ENCODE measurements around the gene SLC17A6.

DNA sequence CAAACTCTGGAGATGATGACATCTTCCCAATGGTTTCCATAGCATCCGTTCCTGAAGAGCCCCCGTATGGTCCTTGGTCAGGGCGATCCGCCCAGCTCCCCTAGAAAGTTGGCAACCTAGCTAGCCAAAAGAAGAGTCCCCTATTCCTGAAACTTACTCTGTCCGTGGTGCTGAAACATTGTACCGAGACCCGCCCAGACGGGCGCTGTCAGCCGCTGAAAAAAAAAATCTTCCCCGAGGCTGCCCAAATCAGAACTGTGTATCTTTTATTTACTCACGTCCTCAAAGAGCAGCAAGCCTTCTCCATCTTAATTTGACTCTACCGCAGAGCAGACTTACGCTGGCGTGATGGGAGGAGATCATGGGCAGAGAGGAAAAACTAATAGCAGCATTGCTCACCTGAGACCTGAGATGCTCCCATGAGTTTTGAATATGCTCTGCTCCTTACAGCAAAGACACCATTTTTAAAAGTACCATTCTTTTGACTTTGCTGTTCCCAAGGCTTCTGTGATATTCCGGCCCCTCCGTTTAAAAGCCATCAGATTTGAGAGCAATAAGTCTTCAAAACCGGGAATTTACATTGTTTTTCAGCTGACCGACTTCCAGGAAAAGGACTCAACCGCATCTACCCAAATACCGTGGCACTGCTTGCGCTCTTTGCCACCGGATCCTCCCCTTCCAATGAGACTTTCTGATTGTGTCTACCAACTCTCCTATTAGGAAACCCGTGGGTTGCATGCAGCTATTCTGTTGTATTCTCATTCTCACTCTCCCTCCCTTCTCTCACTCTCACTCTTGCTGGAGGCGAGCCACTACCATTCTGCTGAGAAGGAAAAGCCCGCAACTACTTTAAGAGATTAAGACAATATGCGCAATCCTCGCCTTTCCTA is at the start of gene SLC17A6:
- TF ChIP-seq, protein P1, sequence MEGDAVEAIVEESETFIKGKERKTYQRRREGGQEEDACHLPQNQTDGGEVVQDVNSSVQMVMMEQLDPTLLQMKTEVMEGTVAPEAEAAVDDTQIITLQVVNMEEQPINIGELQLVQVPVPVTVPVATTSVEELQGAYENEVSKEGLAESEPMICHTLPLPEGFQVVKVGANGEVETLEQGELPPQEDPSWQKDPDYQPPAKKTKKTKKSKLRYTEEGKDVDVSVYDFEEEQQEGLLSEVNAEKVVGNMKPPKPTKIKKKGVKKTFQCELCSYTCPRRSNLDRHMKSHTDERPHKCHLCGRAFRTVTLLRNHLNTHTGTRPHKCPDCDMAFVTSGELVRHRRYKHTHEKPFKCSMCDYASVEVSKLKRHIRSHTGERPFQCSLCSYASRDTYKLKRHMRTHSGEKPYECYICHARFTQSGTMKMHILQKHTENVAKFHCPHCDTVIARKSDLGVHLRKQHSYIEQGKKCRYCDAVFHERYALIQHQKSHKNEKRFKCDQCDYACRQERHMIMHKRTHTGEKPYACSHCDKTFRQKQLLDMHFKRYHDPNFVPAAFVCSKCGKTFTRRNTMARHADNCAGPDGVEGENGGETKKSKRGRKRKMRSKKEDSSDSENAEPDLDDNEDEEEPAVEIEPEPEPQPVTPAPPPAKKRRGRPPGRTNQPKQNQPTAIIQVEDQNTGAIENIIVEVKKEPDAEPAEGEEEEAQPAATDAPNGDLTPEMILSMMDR (IDR thresholded peaks at IDR 0.05; ENCODE audit: low read depth, low read length, missing input control): no peak
- TF ChIP-seq SP1 (IDR thresholded peaks at IDR 0.05) (no peak), HNF4A (conservative IDR thresholded peaks at IDR 0.05) (no peak), YY1 (IDR thresholded peaks at IDR 0.05) (no peak), RAD21 (IDR thresholded peaks at IDR 0.05) (no peak), FOXA1 (IDR thresholded peaks at IDR 0.05) (no peak), REST (IDR thresholded peaks at IDR 0.05) (peak; percentile 99), HNF4G (IDR thresholded peaks at IDR 0.05) (no peak)

All from liver (tissue), 3 donors.